Measurements from ENCODE around the gene DUOXA1. TPM values are rescaled to one million over a fixed set of nuclear protein-coding genes. Genes with fewer than 3 reads are reported as not detected.

Gene DUOXA1
- total and polyA plus RNA-seq, 2 donors, result 12.1 to 12.3 TPM

GRCh38 chr15:45132844-45133560 is 3.3 kb upstream of the DUOXA1 start:
- H3K36me3 ChIP-seq (ENCODE audit: insufficient read depth), result no peaks in the 10 kb centered on the region
- no peak for DNase-seq (ENCODE audit: extremely low spot score)
- no peak overlapping the region for H3K4me3 ChIP-seq (ENCODE audit: low read depth, low read length)
- H3K4me1 ChIP-seq (ENCODE audit: insufficient read depth), result no peaks in the 10 kb centered on the region
- no peak overlapping the region for H3K27ac ChIP-seq (ENCODE audit: low read depth)
- 69% methylated on average over 3 of the region's 3 CpGs for WGBS

- WGBS, result 92% methylated on average over 3 of the region's 3 CpGs
- Histone ChIP-seq H3K36me3 (ENCODE audit: insufficient read depth) (no peaks in the 10 kb centered on the region), H3K4me1 (ENCODE audit: insufficient read depth) (no peaks in the 10 kb centered on the region), H3K4me3 (ENCODE audit: low read depth, low read length) (no peak overlapping the region), H3K27ac (ENCODE audit: low read depth) (no peak overlapping the region)
- DNase-seq (ENCODE audit: extremely low spot score), result no peak
These were observed 1.8 kb upstream of the DUOXA1 start for GRCh38 chr15:45131510-45131909.

GRCh38 chr15:45130291-45131000 is 767 bp upstream of the DUOXA1 start:
- DNase-seq (ENCODE audit: extremely low spot score), result no peak
- Histone ChIP-seq H3K27ac (ENCODE audit: low read depth) (no peak overlapping the region), H3K36me3 (ENCODE audit: insufficient read depth) (no peaks in the 10 kb centered on the region), H3K4me1 (ENCODE audit: insufficient read depth) (no peaks in the 10 kb centered on the region), H3K4me3 (ENCODE audit: low read depth, low read length) (peak overlapping the region; percentile 25)
- 87% methylated on average over 7 of the region's 7 CpGs for WGBS

GRCh38 chr15:45128971-45129639 is 574 bp downstream of the DUOXA1 start:
- H3K4me1 ChIP-seq (ENCODE audit: insufficient read depth), result no peaks in the 10 kb centered on the region
- no peak overlapping the region for H3K27ac ChIP-seq (ENCODE audit: low read depth)
- WGBS, result 2% methylated on average over 47 of the region's 47 CpGs
- H3K4me3 ChIP-seq (ENCODE audit: low read depth, low read length), result peak overlapping the region; percentile 25
- no peaks in the 10 kb centered on the region for H3K36me3 ChIP-seq (ENCODE audit: insufficient read depth)
- no peak for DNase-seq (ENCODE audit: extremely low spot score)

- H3K4me1 ChIP-seq (ENCODE audit: insufficient read depth), result no peaks in the 10 kb centered on the region
- DNase-seq (ENCODE audit: extremely low spot score), result no peak
- H3K27ac ChIP-seq (ENCODE audit: low read depth), result no peak overlapping the region
- no peak overlapping the region for H3K4me3 ChIP-seq (ENCODE audit: low read depth, low read length)
- H3K36me3 ChIP-seq (ENCODE audit: insufficient read depth), result no peaks in the 10 kb centered on the region
- 47% methylated on average over 2 of the region's 2 CpGs for WGBS
These were observed 3.0 kb downstream of the DUOXA1 start for GRCh38 chr15:45126535-45127158.

GRCh38 chr15:45123397-45123796 is 6.3 kb downstream of the DUOXA1 start:
- Histone ChIP-seq H3K36me3 (ENCODE audit: insufficient read depth) (no peaks in the 10 kb centered on the region), H3K4me3 (ENCODE audit: low read depth, low read length) (no peak overlapping the region), H3K27ac (ENCODE audit: low read depth) (no peak overlapping the region), H3K4me1 (ENCODE audit: insufficient read depth) (no peaks in the 10 kb centered on the region)
- DNase-seq (ENCODE audit: extremely low spot score), result no peak

- no peak for DNase-seq (ENCODE audit: extremely low spot score)
- no peaks in the 10 kb centered on the region for H3K4me1 ChIP-seq (ENCODE audit: insufficient read depth)
- no peak overlapping the region for H3K4me3 ChIP-seq (ENCODE audit: low read depth, low read length)
- 83% methylated on average over 7 of the region's 7 CpGs for WGBS
- no peaks in the 10 kb centered on the region for H3K36me3 ChIP-seq (ENCODE audit: insufficient read depth)
- H3K27ac ChIP-seq (ENCODE audit: low read depth), result no peak overlapping the region
These were observed 7.0 kb downstream of the DUOXA1 start for GRCh38 chr15:45122719-45123118.

GRCh38 chr15:45121706-45122417 is 7.8 kb downstream of the DUOXA1 start:
- Histone ChIP-seq H3K4me3 (ENCODE audit: low read depth, low read length) (no peak overlapping the region), H3K36me3 (ENCODE audit: insufficient read depth) (no peaks in the 10 kb centered on the region), H3K4me1 (ENCODE audit: insufficient read depth) (no peaks in the 10 kb centered on the region), H3K27ac (ENCODE audit: low read depth) (no peak overlapping the region)
- 45% methylated on average over 9 of the region's 9 CpGs for WGBS
- DNase-seq (ENCODE audit: extremely low spot score), result no peak

- Histone ChIP-seq H3K4me3 (ENCODE audit: low read depth, low read length) (no peak overlapping the region), H3K4me1 (ENCODE audit: insufficient read depth) (no peaks in the 10 kb centered on the region), H3K27ac (ENCODE audit: low read depth) (no peak overlapping the region), H3K36me3 (ENCODE audit: insufficient read depth) (no peaks in the 10 kb centered on the region)
- DNase-seq (ENCODE audit: extremely low spot score), result no peak
- WGBS, result 92% methylated on average over 3 of the region's 3 CpGs
These were observed 8.7 kb downstream of the DUOXA1 start for GRCh38 chr15:45121020-45121419.

GRCh38 chr15:45120081-45120972 is 9.4 kb downstream of the DUOXA1 start:
- no peak for DNase-seq (ENCODE audit: extremely low spot score)
- Histone ChIP-seq H3K4me1 (ENCODE audit: insufficient read depth) (no peaks in the 10 kb centered on the region), H3K36me3 (ENCODE audit: insufficient read depth) (no peaks in the 10 kb centered on the region), H3K4me3 (ENCODE audit: low read depth, low read length) (no peak overlapping the region), H3K27ac (ENCODE audit: low read depth) (no peak overlapping the region)
- 95% methylated on average over 10 of the region's 10 CpGs for WGBS

- Histone ChIP-seq H3K27ac (ENCODE audit: low read depth) (no peak overlapping the region), H3K36me3 (ENCODE audit: insufficient read depth) (no peaks in the 10 kb centered on the region), H3K4me1 (ENCODE audit: insufficient read depth) (no peaks in the 10 kb centered on the region), H3K4me3 (ENCODE audit: low read depth, low read length) (no peak overlapping the region)
- WGBS, result 86% methylated on average over 5 of the region's 5 CpGs
- DNase-seq (ENCODE audit: extremely low spot score), result no peak
These were observed 10.7 kb downstream of the DUOXA1 start for GRCh38 chr15:45118996-45119395.

GRCh38 chr15:45118131-45118588 is 11.5 kb downstream of the DUOXA1 start:
- Histone ChIP-seq H3K4me1 (ENCODE audit: insufficient read depth) (no peaks in the 10 kb centered on the region), H3K4me3 (ENCODE audit: low read depth, low read length) (no peak overlapping the region), H3K36me3 (ENCODE audit: insufficient read depth) (no peaks in the 10 kb centered on the region), H3K27ac (ENCODE audit: low read depth) (no peak overlapping the region)
- DNase-seq (ENCODE audit: extremely low spot score), result peak; percentile 88
- 1% methylated on average over 14 of the region's 14 CpGs for WGBS
